GM12892 (cell line): ENCODE measurements around the gene UBQLN4.

ENCODE experiments used
- POLR2A ChIP-seq: IDR thresholded peaks from 2 replicates; pipeline ENCODE4 v1.6.1; 2011; ENCODE audit warnings: low read depth, low read length, control low read depth
- POLR2AphosphoS5 ChIP-seq: IDR thresholded peaks from 2 replicates; pipeline ENCODE4 v1.6.1; 2011; ENCODE audit warnings: low read depth, low read length, control low read depth
- TAF1 ChIP-seq: IDR thresholded peaks from 2 replicates; pipeline ENCODE4 v1.6.1; 2011; ENCODE audit warnings: low read depth, mild to moderate bottlenecking, control low read depth, low read length, borderline replicate concordance

- TF ChIP-seq POLR2AphosphoS5 = no peak
- TF ChIP-seq POLR2A = no peak
- no peak for TF ChIP-seq TAF1
Observed at GRCh38 chr1:156064615-156065014, 11.0 kb upstream of the UBQLN4 start.
